AG20443 (cell line): ENCODE data around the gene USO1.
A peak's percentile ranks its signal among the peaks of the same experiment; 100 is the strongest.
"Not testable (repeated sequence)": the region's sequence is repeated elsewhere in the genome, so short reads cannot be mapped to it uniquely, and the experiment has no call there.

Experiments
- DNase-seq: peaks from one replicate; pipeline ENCODE4 v3.0.0; 2012; ENCODE audit warnings: low spot score, mixed read lengths

The USO1 gene

DNA sequence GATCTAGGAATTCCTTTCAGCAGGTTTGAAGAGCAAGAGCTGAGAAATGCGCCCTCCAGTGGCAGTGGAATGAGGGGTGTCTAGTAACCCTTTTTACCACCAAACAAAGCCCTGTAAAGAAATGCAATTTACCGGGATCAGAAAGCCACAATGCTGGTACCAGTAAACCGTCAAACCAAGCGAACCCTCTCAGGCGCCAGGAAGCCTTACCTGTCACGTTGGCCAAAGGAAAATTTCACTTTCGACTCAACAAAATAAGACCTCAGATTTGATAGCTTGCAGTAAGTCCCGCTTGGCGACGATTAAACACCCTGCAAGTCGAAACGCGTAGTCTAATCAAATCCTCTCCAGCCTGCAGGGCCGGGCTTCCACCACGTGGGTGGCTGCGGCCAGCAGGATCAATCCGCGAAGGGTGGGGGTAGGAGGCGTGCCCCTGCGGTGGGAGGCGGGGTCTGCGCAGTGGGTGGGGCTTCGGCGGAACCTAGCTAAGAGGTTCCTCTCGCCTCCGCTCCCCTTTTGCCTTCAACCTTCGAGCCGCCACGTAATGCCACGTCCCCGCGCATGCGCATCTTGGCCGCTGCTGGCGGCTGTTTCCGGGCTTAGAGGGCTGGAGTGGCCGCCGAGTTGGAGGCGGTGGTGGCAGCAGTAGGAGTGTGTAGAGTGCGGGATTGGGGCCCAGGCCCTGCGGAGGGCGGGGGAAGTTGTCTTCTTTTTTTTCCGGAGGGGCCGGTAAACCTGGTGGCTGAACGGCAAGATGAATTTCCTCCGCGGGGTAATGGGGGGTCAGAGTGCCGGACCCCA, at the start of gene USO1:
TSS of gene USO1 (plus strand) at position 512 of the 801 bp plus-strand sequence. CDS start at position 755, 243 bp downstream.
- DNase-seq: peak; percentile 98

GRCh38 chr4:75675004-75675531, 49.3 kb upstream of the USO1 start:
- DNase-seq: no peak

- DNase-seq: no peak
Measured at GRCh38 chr4:75678473-75678872, 45.9 kb upstream of the USO1 start.

DNA sequence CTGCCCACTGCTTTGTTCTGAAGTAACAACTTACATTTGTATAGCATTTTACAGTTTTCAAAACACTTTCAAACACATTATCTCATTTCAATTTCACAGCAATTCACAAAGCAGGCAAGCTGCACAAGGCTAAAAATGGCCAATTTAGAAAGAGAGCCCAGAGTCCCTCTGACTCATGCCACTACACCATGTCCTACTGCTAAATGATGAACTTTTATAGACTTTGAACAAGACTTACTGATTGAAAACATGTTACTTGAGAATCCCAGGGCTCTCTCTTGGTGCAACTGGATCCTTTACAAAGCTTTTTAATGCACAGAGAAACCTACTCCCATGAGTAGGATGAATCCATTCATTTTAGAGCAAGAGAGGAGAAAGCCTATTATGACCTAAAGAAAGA, 45.4 kb upstream of the USO1 start:
- no peak for DNase-seq

- no peak for DNase-seq
Measured at GRCh38 chr4:75679876-75680575, 44.4 kb upstream of the USO1 start.

- no peak for DNase-seq
Measured at GRCh38 chr4:75683482-75684155, 40.8 kb upstream of the USO1 start.

GRCh38 chr4:75685546-75686189, 38.7 kb upstream of the USO1 start:
- DNase-seq: no peak

DNA sequence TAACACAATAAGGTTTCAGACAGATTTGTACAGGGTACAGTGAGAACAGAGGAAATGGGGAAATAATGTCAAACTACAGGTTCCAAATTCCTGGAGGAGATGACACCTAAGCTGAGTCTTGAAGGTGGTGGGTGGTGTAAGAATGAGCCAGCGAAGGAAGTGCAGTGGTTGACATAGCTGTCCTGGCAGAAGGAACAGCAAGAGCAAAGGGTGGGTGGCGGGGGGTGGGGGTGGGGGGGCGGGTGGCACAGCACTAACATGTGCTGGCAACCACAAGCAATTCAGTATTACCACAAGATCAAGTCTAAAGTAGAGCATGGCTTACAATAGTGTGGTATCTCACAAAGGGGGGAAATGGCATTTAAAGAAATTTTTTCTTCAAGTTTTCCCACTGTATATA, 38.0 kb upstream of the USO1 start:
- no peak for DNase-seq

- not testable (repeated sequence) for DNase-seq
Measured at GRCh38 chr4:75687125-75687524, 37.3 kb upstream of the USO1 start.

- not testable (repeated sequence) for DNase-seq
Measured at GRCh38 chr4:75692066-75692465, 32.3 kb upstream of the USO1 start.

- DNase-seq: no peak
Measured at GRCh38 chr4:75696071-75696470, 28.3 kb upstream of the USO1 start.

GRCh38 chr4:75696581-75696980, 27.8 kb upstream of the USO1 start:
- no peak for DNase-seq

- DNase-seq: no peak
Measured at GRCh38 chr4:75698162-75698962, 26.0 kb upstream of the USO1 start.

- no peak for DNase-seq
Measured at GRCh38 chr4:75698963-75699228, 25.5 kb upstream of the USO1 start.

DNA sequence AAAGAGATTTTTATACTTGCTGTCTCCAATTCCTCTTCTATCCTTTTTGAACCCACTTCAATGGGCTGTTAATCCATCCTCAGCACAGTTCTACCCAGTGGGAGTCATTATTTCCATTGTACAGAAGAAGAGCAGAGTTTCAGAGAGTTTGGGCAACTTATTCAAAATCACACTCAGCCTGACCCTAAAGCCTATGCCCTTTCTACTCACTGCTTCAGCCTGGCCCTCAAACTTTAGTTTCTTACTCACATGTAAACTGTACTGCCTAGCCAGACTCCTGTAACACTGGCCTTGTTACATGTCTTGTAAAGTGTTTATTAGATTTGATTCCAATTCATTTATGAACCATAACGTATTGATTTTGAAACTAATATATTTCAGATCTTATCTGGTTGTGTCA, 25.1 kb upstream of the USO1 start:
- DNase-seq: no peak

DNA sequence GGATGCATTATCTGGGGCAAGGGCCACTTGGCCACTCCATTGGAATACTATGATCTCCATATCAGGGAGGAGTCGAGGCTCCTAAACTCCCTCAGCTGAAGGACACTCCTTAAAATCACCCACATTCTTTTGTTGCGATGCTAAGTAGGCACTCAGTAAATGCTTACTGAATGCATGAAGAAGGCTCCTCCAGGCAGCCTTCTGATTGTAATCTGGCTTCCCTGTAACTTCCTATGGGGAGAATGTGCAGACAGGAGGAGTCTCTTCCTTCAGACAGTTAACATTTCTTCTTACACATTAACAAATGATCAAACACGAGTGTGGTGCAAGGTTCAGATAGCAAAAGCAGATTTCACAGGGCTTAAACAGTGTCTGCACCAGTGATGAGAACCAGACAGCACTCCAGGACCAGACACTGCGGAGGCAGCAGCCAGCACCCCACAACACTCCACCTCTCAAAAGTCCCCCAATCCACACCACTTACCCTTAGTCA, 21.4 kb upstream of the USO1 start:
- no peak for DNase-seq

DNA sequence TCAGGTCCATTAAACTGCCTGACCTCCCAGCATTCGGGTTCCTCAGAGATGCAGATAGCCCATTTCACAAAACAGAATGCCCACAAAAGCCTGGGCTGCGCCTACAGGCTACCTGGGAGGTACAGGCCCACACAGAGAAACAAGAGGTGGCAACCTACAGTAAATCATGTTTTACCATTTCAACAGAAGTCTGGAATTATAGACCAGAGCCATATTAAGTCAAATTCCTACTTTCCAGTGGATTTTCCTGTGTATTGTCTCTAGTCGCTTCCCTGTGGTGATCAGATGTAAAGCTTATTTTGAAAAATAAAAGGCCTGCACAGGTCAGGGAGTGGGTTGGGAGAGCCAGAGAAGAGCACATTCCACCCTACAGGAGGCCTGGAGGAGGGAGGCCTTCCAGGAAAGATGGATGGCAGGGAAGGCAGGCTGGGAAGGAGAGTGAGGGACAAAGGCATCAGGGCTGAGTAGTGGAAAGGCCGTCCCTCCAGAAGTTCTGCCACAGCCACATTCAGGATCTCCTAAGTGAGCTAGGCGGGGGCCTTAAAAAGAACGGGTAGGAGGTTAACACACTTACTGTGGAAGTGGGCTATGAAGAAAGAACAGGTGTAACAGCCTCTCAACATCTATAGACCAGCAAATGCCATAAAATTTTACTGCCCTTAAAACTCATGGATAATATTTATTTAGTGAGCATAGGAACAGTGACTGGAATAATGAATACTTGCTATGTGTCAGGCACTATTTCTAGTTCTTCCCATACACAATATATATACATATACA, 19.0 kb upstream of the USO1 start:
- no peak for DNase-seq

DNA sequence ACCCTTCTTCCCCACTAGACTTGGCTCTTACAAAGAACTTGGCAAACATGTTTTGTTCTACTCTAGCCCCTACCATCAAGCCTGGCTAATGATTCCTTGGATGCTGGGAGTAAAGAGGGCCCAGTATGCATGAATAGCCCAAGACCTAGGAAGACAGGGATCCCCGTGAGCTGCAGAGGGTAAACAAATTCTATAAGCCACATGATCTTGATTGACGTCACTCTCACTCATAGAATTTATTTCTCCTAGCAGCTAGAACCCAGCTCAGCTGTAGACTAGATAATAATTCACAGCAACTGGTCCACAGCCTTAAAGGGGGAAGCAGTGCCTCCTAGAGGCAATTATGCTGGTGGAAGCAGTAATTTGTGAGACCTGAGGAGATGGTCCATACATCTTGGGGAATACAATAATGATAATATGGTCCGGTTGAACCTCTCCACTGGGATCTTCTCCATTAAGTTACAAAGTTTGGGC, 16.1 kb upstream of the USO1 start:
- DNase-seq: no peak

DNA sequence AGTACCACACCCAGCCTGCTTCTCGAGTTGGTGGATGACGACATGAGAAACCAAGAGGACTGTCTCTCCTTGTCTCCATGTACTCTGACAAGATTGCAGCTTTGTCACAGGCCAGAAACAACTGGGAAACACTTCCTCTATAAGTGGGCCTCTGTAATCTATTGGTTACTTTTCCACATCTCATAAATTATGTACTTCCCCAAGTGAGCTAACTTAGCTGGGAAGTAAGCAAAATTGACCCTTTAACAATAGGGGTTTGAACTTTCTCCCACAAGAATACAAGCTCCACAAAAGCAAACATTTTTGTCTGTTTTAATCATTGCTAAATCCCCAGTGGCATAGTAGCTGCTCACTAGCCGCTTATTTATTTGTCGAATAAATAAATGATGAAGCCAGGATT, 14.1 kb upstream of the USO1 start:
- no peak for DNase-seq

DNA sequence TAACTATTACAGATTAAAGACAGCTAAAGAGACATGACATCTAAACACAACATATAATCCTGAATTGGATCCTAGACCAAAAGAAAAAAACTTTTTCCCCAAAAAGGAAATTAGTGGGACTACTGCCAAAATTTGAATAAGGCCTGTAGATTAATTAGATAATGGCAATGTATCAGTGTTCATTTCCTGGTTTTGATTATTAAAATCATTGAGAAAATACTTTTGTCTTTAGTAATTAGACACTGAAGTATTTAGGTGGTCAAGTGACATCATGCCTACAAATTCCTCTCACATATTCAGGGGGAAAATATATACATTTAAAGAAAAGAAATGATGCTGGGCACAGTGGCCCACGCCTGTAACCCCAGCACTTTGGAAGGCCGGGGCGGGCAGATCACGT, 10.4 kb upstream of the USO1 start:
- DNase-seq: no peak

GRCh38 chr4:75714704-75715103, 9.7 kb upstream of the USO1 start:
- DNase-seq: no peak
